IMR-90 (cell line): ENCODE results near the gene NCKAP5. TPM values are rescaled to one million over a fixed set of nuclear protein-coding genes. Genes with fewer than 3 reads are reported as not detected.

Source experiments
- ATAC-seq: fragments of 200-7000 bp; cut with Tn5 transposase; 2 replicates; pipeline ENCODE4 v1.9.1; 2020; ENCODE audit warnings: low read depth, mild to moderate bottlenecking, moderate library complexity
- BruUV-seq: library from RNA; stranded (reverse); fragments of 400-500 nt; replicated peaks from 2 replicates; lab custom pipeline; 2021; lab: Mats Ljungman, UMichigan
- CTCF ChIA-PET: fragments of 300-600 bp; formaldehyde crosslinking; extraction: SDS; loops from one replicate; lab custom pipeline; 2021; ENCODE audit warnings: antibody characterized with exemption; lab: Yijun Ruan, JAX
- POLR2A ChIA-PET: fragments of 300-600 bp; sonication (Branson Sonifier 250); formaldehyde crosslinking; loops from one replicate; lab custom pipeline; 2022; ENCODE audit warnings: antibody characterized with exemption; ENCODE audit not compliant: unreplicated experiment; lab: Charles Lee
- DNase-seq: peaks from one replicate; pipeline ENCODE4 v3.0.0; 2013
- H2AFZ ChIP-seq: replicated peaks from 2 replicates; pipeline ENCODE3; 2013; ENCODE audit warnings: low read length, mild to moderate bottlenecking; ENCODE audit not compliant: poor library complexity
- H2AK5ac ChIP-seq: 2 replicates; pipeline ENCODE4 v1.6.1; 2013; ENCODE audit warnings: low read depth, low read length, inconsistent platforms
- H2AK9ac ChIP-seq: replicated peaks from 2 replicates; pipeline ENCODE3; 2013; ENCODE audit warnings: mild to moderate bottlenecking, low read depth, low read length, moderate library complexity; ENCODE audit not compliant: poor library complexity
- H2BK120ac ChIP-seq: 2 replicates; pipeline ENCODE4 v1.6.1; 2013; ENCODE audit warnings: low read depth, low read length, inconsistent platforms
- H2BK15ac ChIP-seq: 3 replicates; pipeline ENCODE4 v1.6.1; 2013; ENCODE audit warnings: low read depth, low read length, inconsistent platforms
- H2BK20ac ChIP-seq: 2 replicates; pipeline ENCODE4 v1.6.1; 2013; ENCODE audit warnings: low read depth, mild to moderate bottlenecking, inconsistent platforms, low read length, moderate library complexity
- H2BK5ac ChIP-seq: 2 replicates; pipeline ENCODE4 v1.6.1; 2013; ENCODE audit warnings: mild to moderate bottlenecking, low read depth, low read length, inconsistent platforms; ENCODE audit not compliant: poor library complexity, severe bottlenecking
- H3K14ac ChIP-seq: replicated peaks from 2 replicates; pipeline ENCODE4 v1.6.1; 2013; ENCODE audit warnings: low read depth, low read length, inconsistent platforms
- H3K18ac ChIP-seq: 2 replicates; pipeline ENCODE4 v1.6.1; 2013; ENCODE audit warnings: low read depth, low read length, control low read depth
- H3K23ac ChIP-seq: 2 replicates; pipeline ENCODE4 v1.6.1; 2013; ENCODE audit warnings: low read depth, low read length, inconsistent platforms
- H3K27ac ChIP-seq: 2 replicates; pipeline ENCODE4 v1.5.1; 2013; ENCODE audit warnings: mild to moderate bottlenecking, control low read depth, low read length; ENCODE audit not compliant: insufficient read depth
- H3K27me3 ChIP-seq: 2 replicates; pipeline ENCODE4 v1.6.1; 2013; ENCODE audit warnings: low read length; ENCODE audit not compliant: control insufficient read depth, insufficient read depth
- H3K36me3 ChIP-seq: 2 replicates; pipeline ENCODE4 v1.6.1; 2013; ENCODE audit warnings: low read length, mixed read lengths; ENCODE audit not compliant: control insufficient read depth, insufficient read depth
- H3K4ac ChIP-seq: 2 replicates; pipeline ENCODE4 v1.6.1; 2013; ENCODE audit warnings: low read depth, low read length, inconsistent platforms
- H3K4me1 ChIP-seq: 2 replicates; pipeline ENCODE4 v1.6.1; 2013; ENCODE audit warnings: low read length, mixed read lengths; ENCODE audit not compliant: control insufficient read depth, insufficient read depth
- H3K4me2 ChIP-seq: 2 replicates; pipeline ENCODE4 v1.6.1; 2013; ENCODE audit warnings: low read depth, mild to moderate bottlenecking, control low read depth, low read length, moderate library complexity
- H3K4me3 ChIP-seq: 2 replicates; pipeline ENCODE4 v1.5.1; 2013; ENCODE audit warnings: low read depth, mild to moderate bottlenecking, control low read depth, low read length, moderate library complexity; ENCODE audit not compliant: insufficient read depth
- H3K56ac ChIP-seq: 2 replicates; pipeline ENCODE4 v1.6.1; 2013; ENCODE audit warnings: low read length, inconsistent platforms; ENCODE audit not compliant: insufficient read depth; ENCODE audit errors: extremely low read depth
- H3K79me1 ChIP-seq, 2 experiments: 2 replicates each; pipeline ENCODE4 v1.6.1; 2013; ENCODE audit warnings: low read length in 2 of 2, inconsistent platforms in 1 of 2, low read depth in 1 of 2
- H3K9ac ChIP-seq: 2 replicates; pipeline ENCODE4 v1.6.1; 2013; ENCODE audit warnings: low read depth, low read length, control low read depth
- H3K9me1 ChIP-seq: 2 replicates; pipeline ENCODE4 v1.6.1; 2013; ENCODE audit warnings: low read length, inconsistent platforms; ENCODE audit not compliant: insufficient read depth
- H3K9me3 ChIP-seq: 2 replicates; pipeline ENCODE4 v1.6.1; 2013; ENCODE audit warnings: low read length; ENCODE audit not compliant: control insufficient read depth, insufficient read depth
- H4K20me1 ChIP-seq: 2 replicates; pipeline ENCODE4 v1.6.1; 2013; ENCODE audit warnings: low read length, inconsistent platforms; ENCODE audit not compliant: insufficient read depth
- H4K5ac ChIP-seq: 2 replicates; pipeline ENCODE4 v1.6.1; 2013; ENCODE audit warnings: mild to moderate bottlenecking, low read depth, low read length, control low read depth
- H4K8ac ChIP-seq, 2 experiments: 2 replicates each; pipeline ENCODE4 v1.6.1; 2013; ENCODE audit warnings: low read depth in 2 of 2, low read length in 2 of 2, control low read depth in 1 of 2, inconsistent platforms in 1 of 2
- H4K91ac ChIP-seq: 2 replicates; pipeline ENCODE4 v1.6.1; 2013; ENCODE audit warnings: low read depth, low read length, inconsistent platforms; ENCODE audit not compliant: insufficient read depth
- CHD1 ChIP-seq: IDR thresholded peaks from 2 replicates; pipeline ENCODE4 v1.6.1; 2012; ENCODE audit warnings: low read depth, low read length, improper control_type of control experiment
- CTCF ChIP-seq: conservative IDR thresholded peaks from 2 replicates; pipeline ENCODE4 v1.5.1; 2012; ENCODE audit warnings: mild to moderate bottlenecking, low read depth, low read length, improper control_type of control experiment
- ELK1 ChIP-seq: fragments of 150-350 bp; IDR thresholded peaks from 2 replicates; pipeline ENCODE4 v1.6.1; 2016; ENCODE audit warnings: low read depth, mild to moderate bottlenecking, low read length, moderate library complexity, borderline replicate concordance
- MAFK ChIP-seq: IDR thresholded peaks from 2 replicates; pipeline ENCODE4 v1.6.1; 2012; ENCODE audit warnings: low read depth, low read length, improper control_type of control experiment
- RCOR1 ChIP-seq: IDR thresholded peaks from 2 replicates; pipeline ENCODE4 v1.6.1; 2012; ENCODE audit warnings: mild to moderate bottlenecking, low read length, improper control_type of control experiment; ENCODE audit not compliant: insufficient replicate concordance
- USF2 ChIP-seq: fragments of 150-350 bp; IDR thresholded peaks from 2 replicates; pipeline ENCODE4 v1.6.1; 2017; ENCODE audit warnings: mild to moderate bottlenecking, antibody characterized with exemption, low read length, low read depth
- WGBS, 2 experiments: methylation state at CpG; one replicate each; pipeline versions ENCODE4 v1.1.5 to v1.1.7; 2013; ENCODE audit warnings: missing lambda C conversion rate in 2 of 2; ENCODE audit not compliant: insufficient read length in 1 of 2; ENCODE audit errors: extremely low coverage in 2 of 2; 5-methylcytosine and 5-hydroxymethylcytosine counted together
- dilution Hi-C: fragments of 300-500 bp; cut with HindIII; formaldehyde crosslinking; loops from one replicate; pipeline ENCODE4 v1.14.3; 2018; ENCODE audit warnings: low sequenced_read_pairs; ENCODE audit not compliant: unreplicated experiment
- in situ Hi-C: fragments of 300-500 bp; cut with MboI; formaldehyde crosslinking; loops from 3 replicates; pipeline ENCODE4 v1.14.3; 2019; ENCODE audit warnings: low sequenced_read_pairs, inconsistent platforms, mixed read lengths
- intact Hi-C: fragments of 100-400 bp; cut with micrococcal nuclease; formaldehyde crosslinking; loops from 2 replicates; pipeline ENCODE4 v1.10.0; 2022
- polyA plus RNA-seq, 3 experiments: library from polyadenylated mRNA; depleted of rRNA; stranded (reverse); fragments of >200 nt; gene quantifications; 2 replicates each; pipeline ENCODE4 v1.2.3, GENCODE V29; 2012; ENCODE audit warnings: low replicate concordance in 1 of 3
- total RNA-seq: library from RNA; depleted of rRNA; stranded (reverse); fragments of >200 nt; gene quantifications from 2 replicates; pipeline ENCODE4 v1.2.3, GENCODE V29; 2012

Gene NCKAP5
- total and polyA plus RNA-seq, 2 of the 4 experiments (the other 2 are of a cell fraction): 2.7 to 3.9 TPM

GRCh38 chr2:132776287-132776686 is 792.0 kb downstream of the NCKAP5 start:
- no peak overlapping the region for H2BK120ac ChIP-seq
- no peak overlapping the region for H2BK20ac ChIP-seq
- BruUV-seq: no TSS peak
- H2AK5ac ChIP-seq: no peak overlapping the region
- no peak overlapping the region for H4K91ac ChIP-seq
- ATAC-seq (no peak), DNase-seq (no peak)
- CTCF ChIA-PET: interaction anchor here (0.8 kb wide), 1 partner anchor 376 kb away, joined by 3 read pairs; no protein-coding TSS in a partner anchor
- no peak overlapping the region for H3K4me2 ChIP-seq
- H2AK9ac ChIP-seq: peak overlapping the region; percentile 26
- no peak overlapping the region for H3K4ac ChIP-seq
- H3K9me3 ChIP-seq: no peaks in the 10 kb centered on the region
- no peaks in the 10 kb centered on the region for H3K27me3 ChIP-seq
- intact Hi-C loops (no loop called here), in situ Hi-C loops (no loop called here), dilution Hi-C loops (no loop called here)
- no peak overlapping the region for H2AFZ ChIP-seq
- H3K18ac ChIP-seq: no peak overlapping the region
- no peak overlapping the region for H2BK15ac ChIP-seq
- no peak overlapping the region for H3K4me3 ChIP-seq
- H3K56ac ChIP-seq: no peak overlapping the region
- POLR2A ChIA-PET: no interaction called here
- H3K27ac ChIP-seq: no peak overlapping the region
- H4K20me1 ChIP-seq: no peaks in the 10 kb centered on the region
- TF ChIP-seq MAFK: no peak
- no peak for TF ChIP-seq CTCF
- TF ChIP-seq RCOR1: no peak
- no peak for TF ChIP-seq ELK1
- no peak for TF ChIP-seq USF2
- no peak for TF ChIP-seq CHD1
- H3K23ac ChIP-seq: no peak overlapping the region
- no peaks in the 10 kb centered on the region; the same call in 1 of the 2 replicates for H3K4me1 ChIP-seq
- no peak overlapping the region for H4K5ac ChIP-seq
- no peaks in the 10 kb centered on the region for H3K9me1 ChIP-seq
- no peaks in the 10 kb centered on the region for H3K79me1 ChIP-seq
- no peak overlapping the region for H3K9ac ChIP-seq
- 88% methylated on average over 1 of the region's 3 CpGs; no CpG with 5 or more reads in 1 of the 2 experiments for WGBS, 2 experiments
- H3K14ac ChIP-seq: no peak overlapping the region
- H3K36me3 ChIP-seq: peaks cover 16% of the 10 kb centered on the region
- no peak overlapping the region for H4K8ac ChIP-seq
- H2BK5ac ChIP-seq: no peak overlapping the region
